22Rv1 (cell line): ENCODE measurements around the gene WFS1.

Experiments used
- CTCF ChIP-seq: fragments of 450-650 bp; IDR thresholded peaks from 2 replicates; pipeline ENCODE4 v1.5.1; 2017; ENCODE audit warnings: mild to moderate bottlenecking
- ZFX ChIP-seq: fragments of 450-650 bp; IDR thresholded peaks from 2 replicates; pipeline ENCODE4 v1.6.1; 2017; ENCODE audit warnings: antibody characterized with exemption, borderline replicate concordance

- no peak for TF ChIP-seq CTCF
- no peak for TF ChIP-seq ZFX
Observed at GRCh38 chr4:6342530-6343293, 73.1 kb downstream of the WFS1 start.
